ENCODE results near the gene KCNB1.

DNA sequence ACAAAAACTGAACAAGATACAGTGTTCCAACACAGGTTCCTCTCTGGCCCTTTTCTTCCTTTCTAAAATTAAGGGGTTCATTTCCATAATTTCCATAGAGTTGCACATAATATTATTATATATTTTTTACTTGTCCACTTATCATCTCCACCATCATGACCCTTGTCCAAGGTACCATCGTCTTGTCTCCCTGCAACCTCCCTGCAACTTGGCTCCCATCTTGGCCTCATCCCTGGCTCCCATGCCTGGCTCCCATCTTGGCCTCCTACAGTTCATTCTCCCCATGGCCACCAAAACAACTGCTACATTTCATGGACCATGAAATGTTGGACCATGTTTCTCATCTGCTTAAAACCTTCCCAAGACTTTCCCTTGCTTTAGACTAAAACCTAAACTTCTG lies 3.1 kb upstream of the KCNB1 start:
- TF ChIP-seq, protein P1, sequence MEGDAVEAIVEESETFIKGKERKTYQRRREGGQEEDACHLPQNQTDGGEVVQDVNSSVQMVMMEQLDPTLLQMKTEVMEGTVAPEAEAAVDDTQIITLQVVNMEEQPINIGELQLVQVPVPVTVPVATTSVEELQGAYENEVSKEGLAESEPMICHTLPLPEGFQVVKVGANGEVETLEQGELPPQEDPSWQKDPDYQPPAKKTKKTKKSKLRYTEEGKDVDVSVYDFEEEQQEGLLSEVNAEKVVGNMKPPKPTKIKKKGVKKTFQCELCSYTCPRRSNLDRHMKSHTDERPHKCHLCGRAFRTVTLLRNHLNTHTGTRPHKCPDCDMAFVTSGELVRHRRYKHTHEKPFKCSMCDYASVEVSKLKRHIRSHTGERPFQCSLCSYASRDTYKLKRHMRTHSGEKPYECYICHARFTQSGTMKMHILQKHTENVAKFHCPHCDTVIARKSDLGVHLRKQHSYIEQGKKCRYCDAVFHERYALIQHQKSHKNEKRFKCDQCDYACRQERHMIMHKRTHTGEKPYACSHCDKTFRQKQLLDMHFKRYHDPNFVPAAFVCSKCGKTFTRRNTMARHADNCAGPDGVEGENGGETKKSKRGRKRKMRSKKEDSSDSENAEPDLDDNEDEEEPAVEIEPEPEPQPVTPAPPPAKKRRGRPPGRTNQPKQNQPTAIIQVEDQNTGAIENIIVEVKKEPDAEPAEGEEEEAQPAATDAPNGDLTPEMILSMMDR (conservative IDR thresholded peaks at IDR 0.05): no peak
- no peak for TF ChIP-seq ZFX (IDR thresholded peaks at IDR 0.05)
